Measurements from ENCODE around the gene KLK1. TPM values are rescaled to one million over a fixed set of nuclear protein-coding genes. Genes with fewer than 3 reads are reported as not detected.

KLK1 gene
- total and polyA plus RNA-seq, 10 of the 15 experiments (the other 5 are each of a cell fraction or from before 2014, with no cell fraction given), result 3.4 to 27.5 (median 20.2) TPM

DNA sequence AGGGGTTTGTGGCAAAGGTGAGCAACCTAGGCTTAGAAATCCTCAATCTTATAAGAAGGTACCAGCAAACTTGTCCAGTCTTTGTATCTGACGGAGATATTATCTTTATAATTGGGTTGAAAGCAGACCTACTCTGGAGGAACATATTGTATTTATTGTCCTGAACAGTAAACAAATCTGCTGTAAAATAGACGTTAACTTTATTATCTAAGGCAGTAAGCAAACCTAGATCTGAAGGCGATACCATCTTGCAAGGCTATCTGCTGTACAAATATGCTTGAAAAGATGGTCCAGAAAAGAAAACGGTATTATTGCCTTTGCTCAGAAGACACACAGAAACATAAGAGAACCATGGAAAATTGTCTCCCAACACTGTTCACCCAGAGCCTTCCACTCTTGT is 45.9 kb upstream of the KLK1 start:
- ATAC-seq (no peak), FAIRE-seq (no peak), DNase-seq (ENCODE audit: low read depth, low spot score) (no peak)
- Histone ChIP-seq H3K36me3 (ENCODE audit: control insufficient read depth in 2 of 2, insufficient read depth in 2 of 2, low read length in 1 of 2) (no peaks in the 10 kb centered on the region), H3K27me3 (replicated peaks in 1 of 2; ENCODE audit: control insufficient read depth in 2 of 2, insufficient read depth in 2 of 2, low read length in 1 of 2) (peaks cover 0 to 2% of the 10 kb centered on the region in 2 experiments; a peak in 1 of 4 replicates), H3K79me2 (ENCODE audit: control insufficient read depth, insufficient read depth, low read length) (no peaks in the 10 kb centered on the region), H3K27ac (ENCODE audit: control insufficient read depth, insufficient read depth) (no peak overlapping the region), H3K4me3 (no peak overlapping the region), H2AFZ (ENCODE audit: control insufficient read depth, low read depth, low read length) (no peak overlapping the region), H3K4me2 (ENCODE audit: control insufficient read depth, insufficient read depth) (no peak overlapping the region), H4K20me1 (ENCODE audit: control insufficient read depth, insufficient read depth) (no peaks in the 10 kb centered on the region), H3K9me3 (replicated peaks; ENCODE audit: control insufficient read depth, insufficient read depth, low read length) (no peaks in the 10 kb centered on the region; the same call in 2 of the 3 replicates), H3K4me1 (ENCODE audit: control insufficient read depth, insufficient read depth, low read length) (no peaks in the 10 kb centered on the region), H3K9ac (ENCODE audit: control insufficient read depth, insufficient read depth, low read length) (no peak overlapping the region)
- POLR2A ChIA-PET, result no interaction called here
- intact Hi-C loops (cut with micrococcal nuclease; ENCODE audit: unreplicated experiment) (no loop called here), in situ Hi-C loops (cut with MboI) (no loop called here)
- CTCF ChIA-PET, result interaction anchor here (0.7 kb wide), 1 partner anchor 105 kb away, joined by 3 read pairs; no protein-coding TSS in a partner anchor
- SMC1A ChIA-PET (ENCODE audit: uncharacterized antibody, unreplicated experiment), result no interaction called here
- BruUV-seq (replicated peaks), result no TSS peak
- TF ChIP-seq IKZF2 (IDR thresholded peaks at IDR 0.05) (no peak), HDGF (IDR thresholded peaks at IDR 0.05) (no peak), NFYB (IDR thresholded peaks at IDR 0.05; ENCODE audit: insufficient read depth, low read depth, low read length) (no peak), TAF1 (IDR thresholded peaks at IDR 0.05; ENCODE audit: borderline replicate concordance, low read depth, low read length) (no peak), HDAC2 (IDR thresholded peaks at IDR 0.05) (no peak), CHD2 (IDR thresholded peaks at IDR 0.05; ENCODE audit: borderline replicate concordance, low read depth, low read length) (no peak), BRCA1 (IDR thresholded peaks at IDR 0.05; ENCODE audit: low read depth, low read length) (no peak), FOS (IDR thresholded peaks at IDR 0.05; ENCODE audit: borderline replicate concordance, extremely low read depth, insufficient read length) (no peak), RFX5 (IDR thresholded peaks at IDR 0.05; ENCODE audit: low read depth, low read length) (no peak), ZSCAN29 (IDR thresholded peaks at IDR 0.05) (no peak), PAX5 (IDR thresholded peaks at IDR 0.05; ENCODE audit: borderline replicate concordance, low read depth, low read length) (no peak), NRF1 (conservative IDR thresholded peaks at IDR 0.05; ENCODE audit: low read depth, low read length) (no peak), CBX3 (IDR thresholded peaks at IDR 0.05; ENCODE audit: borderline replicate concordance, low read depth) (no peak)
- TF ChIP-seq, protein P1, sequence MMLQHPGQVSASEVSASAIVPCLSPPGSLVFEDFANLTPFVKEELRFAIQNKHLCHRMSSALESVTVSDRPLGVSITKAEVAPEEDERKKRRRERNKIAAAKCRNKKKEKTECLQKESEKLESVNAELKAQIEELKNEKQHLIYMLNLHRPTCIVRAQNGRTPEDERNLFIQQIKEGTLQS (IDR thresholded peaks at IDR 0.05; ENCODE audit: borderline replicate concordance, extremely low read depth, low read depth, low read length), result no peak
- RAD21 ChIA-PET (ENCODE audit: unreplicated experiment), result no interaction called here
- WGBS (ENCODE audit: insufficient coverage, insufficient replicate concordance, low lambda C conversion rate, missing lambda C conversion rate), result 32% methylated on average over 4 of the region's 4 CpGs
